IMR-90 (cell line): ENCODE measurements around the gene AOPEP. TPM values are rescaled to one million over a fixed set of nuclear protein-coding genes. Genes with fewer than 3 reads are reported as not detected.

Experiments
- ATAC-seq: fragments of 200-7000 bp; cut with Tn5 transposase; 2 replicates; pipeline ENCODE4 v1.9.1; 2020; ENCODE audit warnings: low read depth, mild to moderate bottlenecking, moderate library complexity
- BruUV-seq: library from RNA; stranded (reverse); fragments of 400-500 nt; replicated peaks from 2 replicates; lab custom pipeline; 2021; lab: Mats Ljungman, UMichigan
- CTCF ChIA-PET: fragments of 300-600 bp; formaldehyde crosslinking; extraction: SDS; loops from one replicate; lab custom pipeline; 2021; ENCODE audit warnings: antibody characterized with exemption; lab: Yijun Ruan, JAX
- POLR2A ChIA-PET: fragments of 300-600 bp; sonication (Branson Sonifier 250); formaldehyde crosslinking; loops from one replicate; lab custom pipeline; 2022; ENCODE audit warnings: antibody characterized with exemption; ENCODE audit not compliant: unreplicated experiment; lab: Charles Lee
- DNase-seq: peaks from one replicate; pipeline ENCODE4 v3.0.0; 2013
- H2AFZ ChIP-seq: replicated peaks from 2 replicates; pipeline ENCODE3; 2013; ENCODE audit warnings: low read length, mild to moderate bottlenecking; ENCODE audit not compliant: poor library complexity
- H2AK5ac ChIP-seq: 2 replicates; pipeline ENCODE4 v1.6.1; 2013; ENCODE audit warnings: low read depth, low read length, inconsistent platforms
- H2AK9ac ChIP-seq: replicated peaks from 2 replicates; pipeline ENCODE3; 2013; ENCODE audit warnings: mild to moderate bottlenecking, low read depth, low read length, moderate library complexity; ENCODE audit not compliant: poor library complexity
- H2BK120ac ChIP-seq: 2 replicates; pipeline ENCODE4 v1.6.1; 2013; ENCODE audit warnings: low read depth, low read length, inconsistent platforms
- H2BK15ac ChIP-seq: 3 replicates; pipeline ENCODE4 v1.6.1; 2013; ENCODE audit warnings: low read depth, low read length, inconsistent platforms
- H2BK20ac ChIP-seq: 2 replicates; pipeline ENCODE4 v1.6.1; 2013; ENCODE audit warnings: low read depth, mild to moderate bottlenecking, inconsistent platforms, low read length, moderate library complexity
- H2BK5ac ChIP-seq: 2 replicates; pipeline ENCODE4 v1.6.1; 2013; ENCODE audit warnings: mild to moderate bottlenecking, low read depth, low read length, inconsistent platforms; ENCODE audit not compliant: poor library complexity, severe bottlenecking
- H3K14ac ChIP-seq: replicated peaks from 2 replicates; pipeline ENCODE4 v1.6.1; 2013; ENCODE audit warnings: low read depth, low read length, inconsistent platforms
- H3K18ac ChIP-seq: 2 replicates; pipeline ENCODE4 v1.6.1; 2013; ENCODE audit warnings: low read depth, low read length, control low read depth
- H3K23ac ChIP-seq: 2 replicates; pipeline ENCODE4 v1.6.1; 2013; ENCODE audit warnings: low read depth, low read length, inconsistent platforms
- H3K27ac ChIP-seq: 2 replicates; pipeline ENCODE4 v1.5.1; 2013; ENCODE audit warnings: mild to moderate bottlenecking, control low read depth, low read length; ENCODE audit not compliant: insufficient read depth
- H3K27me3 ChIP-seq: 2 replicates; pipeline ENCODE4 v1.6.1; 2013; ENCODE audit warnings: low read length; ENCODE audit not compliant: control insufficient read depth, insufficient read depth
- H3K36me3 ChIP-seq: 2 replicates; pipeline ENCODE4 v1.6.1; 2013; ENCODE audit warnings: low read length, mixed read lengths; ENCODE audit not compliant: control insufficient read depth, insufficient read depth
- H3K4ac ChIP-seq: 2 replicates; pipeline ENCODE4 v1.6.1; 2013; ENCODE audit warnings: low read depth, low read length, inconsistent platforms
- H3K4me1 ChIP-seq: 2 replicates; pipeline ENCODE4 v1.6.1; 2013; ENCODE audit warnings: low read length, mixed read lengths; ENCODE audit not compliant: control insufficient read depth, insufficient read depth
- H3K4me2 ChIP-seq: 2 replicates; pipeline ENCODE4 v1.6.1; 2013; ENCODE audit warnings: low read depth, mild to moderate bottlenecking, control low read depth, low read length, moderate library complexity
- H3K4me3 ChIP-seq: 2 replicates; pipeline ENCODE4 v1.5.1; 2013; ENCODE audit warnings: low read depth, mild to moderate bottlenecking, control low read depth, low read length, moderate library complexity; ENCODE audit not compliant: insufficient read depth
- H3K56ac ChIP-seq: 2 replicates; pipeline ENCODE4 v1.6.1; 2013; ENCODE audit warnings: low read length, inconsistent platforms; ENCODE audit not compliant: insufficient read depth; ENCODE audit errors: extremely low read depth
- H3K79me1 ChIP-seq, 2 experiments: 2 replicates each; pipeline ENCODE4 v1.6.1; 2013; ENCODE audit warnings: low read length in 2 of 2, inconsistent platforms in 1 of 2, low read depth in 1 of 2
- H3K9ac ChIP-seq: 2 replicates; pipeline ENCODE4 v1.6.1; 2013; ENCODE audit warnings: low read depth, low read length, control low read depth
- H3K9me1 ChIP-seq: 2 replicates; pipeline ENCODE4 v1.6.1; 2013; ENCODE audit warnings: low read length, inconsistent platforms; ENCODE audit not compliant: insufficient read depth
- H3K9me3 ChIP-seq: 2 replicates; pipeline ENCODE4 v1.6.1; 2013; ENCODE audit warnings: low read length; ENCODE audit not compliant: control insufficient read depth, insufficient read depth
- H4K20me1 ChIP-seq: 2 replicates; pipeline ENCODE4 v1.6.1; 2013; ENCODE audit warnings: low read length, inconsistent platforms; ENCODE audit not compliant: insufficient read depth
- H4K5ac ChIP-seq: 2 replicates; pipeline ENCODE4 v1.6.1; 2013; ENCODE audit warnings: mild to moderate bottlenecking, low read depth, low read length, control low read depth
- H4K8ac ChIP-seq, 2 experiments: 2 replicates each; pipeline ENCODE4 v1.6.1; 2013; ENCODE audit warnings: low read depth in 2 of 2, low read length in 2 of 2, control low read depth in 1 of 2, inconsistent platforms in 1 of 2
- H4K91ac ChIP-seq: 2 replicates; pipeline ENCODE4 v1.6.1; 2013; ENCODE audit warnings: low read depth, low read length, inconsistent platforms; ENCODE audit not compliant: insufficient read depth
- BHLHE40 ChIP-seq: fragments of 150-350 bp; IDR thresholded peaks from 2 replicates; pipeline ENCODE4 v1.6.1; 2016; ENCODE audit warnings: mild to moderate bottlenecking, low read depth, low read length
- CEBPB ChIP-seq: IDR thresholded peaks from 2 replicates; pipeline ENCODE4 v1.6.1; 2012; ENCODE audit warnings: low read depth, low read length, improper control_type of control experiment
- CHD1 ChIP-seq: IDR thresholded peaks from 2 replicates; pipeline ENCODE4 v1.6.1; 2012; ENCODE audit warnings: low read depth, low read length, improper control_type of control experiment
- FOS ChIP-seq: fragments of 150-350 bp; IDR thresholded peaks from 2 replicates; pipeline ENCODE4 v1.6.1; 2016; ENCODE audit warnings: low read depth, low read length
- MAFK ChIP-seq: IDR thresholded peaks from 2 replicates; pipeline ENCODE4 v1.6.1; 2012; ENCODE audit warnings: low read depth, low read length, improper control_type of control experiment
- MAZ ChIP-seq: IDR thresholded peaks from 2 replicates; pipeline ENCODE4 v1.6.1; 2012; ENCODE audit warnings: low read depth, mild to moderate bottlenecking, low read length, improper control_type of control experiment, moderate library complexity, borderline replicate concordance
- NFE2L2 ChIP-seq: fragments of 150-350 bp; IDR thresholded peaks from 2 replicates; pipeline ENCODE4 v1.6.1; 2016; ENCODE audit warnings: low read depth, mild to moderate bottlenecking, low read length
- POLR2A ChIP-seq: IDR thresholded peaks from 2 replicates; pipeline ENCODE4 v1.6.1; 2012; ENCODE audit warnings: mild to moderate bottlenecking, low read depth, low read length
- RAD21 ChIP-seq: IDR thresholded peaks from 2 replicates; pipeline ENCODE4 v1.6.1; 2012; ENCODE audit warnings: low read length, improper control_type of control experiment
- RCOR1 ChIP-seq: IDR thresholded peaks from 2 replicates; pipeline ENCODE4 v1.6.1; 2012; ENCODE audit warnings: mild to moderate bottlenecking, low read length, improper control_type of control experiment; ENCODE audit not compliant: insufficient replicate concordance
- SMC3 ChIP-seq: fragments of 150-350 bp; IDR thresholded peaks from 2 replicates; pipeline ENCODE4 v1.6.1; 2016; ENCODE audit warnings: low read depth, mild to moderate bottlenecking, antibody characterized with exemption, low read length, moderate library complexity
- WGBS, 2 experiments: methylation state at CpG; one replicate each; pipeline versions ENCODE4 v1.1.5 to v1.1.7; 2013; ENCODE audit warnings: missing lambda C conversion rate in 2 of 2; ENCODE audit not compliant: insufficient read length in 1 of 2; ENCODE audit errors: extremely low coverage in 2 of 2; 5-methylcytosine and 5-hydroxymethylcytosine counted together
- dilution Hi-C: fragments of 300-500 bp; cut with HindIII; formaldehyde crosslinking; loops from one replicate; pipeline ENCODE4 v1.14.3; 2018; ENCODE audit warnings: low sequenced_read_pairs; ENCODE audit not compliant: unreplicated experiment
- in situ Hi-C: fragments of 300-500 bp; cut with MboI; formaldehyde crosslinking; loops from 3 replicates; pipeline ENCODE4 v1.14.3; 2019; ENCODE audit warnings: low sequenced_read_pairs, inconsistent platforms, mixed read lengths
- intact Hi-C: fragments of 100-400 bp; cut with micrococcal nuclease; formaldehyde crosslinking; loops from 2 replicates; pipeline ENCODE4 v1.10.0; 2022
- polyA plus RNA-seq, 3 experiments: library from polyadenylated mRNA; depleted of rRNA; stranded (reverse); fragments of >200 nt; gene quantifications; 2 replicates each; pipeline ENCODE4 v1.2.3, GENCODE V29; 2012; ENCODE audit warnings: low replicate concordance in 1 of 3
- total RNA-seq: library from RNA; depleted of rRNA; stranded (reverse); fragments of >200 nt; gene quantifications from 2 replicates; pipeline ENCODE4 v1.2.3, GENCODE V29; 2012
- TF ChIP-seq, protein P1 (sequence below): fragments of 150-350 bp; IDR thresholded peaks from 2 replicates; pipeline ENCODE4 v1.6.1; 2017; ENCODE audit warnings: mild to moderate bottlenecking, antibody characterized with exemption, low read length, low read depth
- TF ChIP-seq, protein P2 (sequence below): conservative IDR thresholded peaks from 2 replicates; pipeline ENCODE4 v1.5.1; 2012; ENCODE audit warnings: mild to moderate bottlenecking, low read depth, low read length, improper control_type of control experiment
- TF ChIP-seq, protein P3 (sequence below): fragments of 150-350 bp; IDR thresholded peaks from 2 replicates; pipeline ENCODE4 v1.6.1; 2016; ENCODE audit warnings: low read depth, mild to moderate bottlenecking, low read length, moderate library complexity, borderline replicate concordance

Gene AOPEP
- total and polyA plus RNA-seq, 2 of the 4 experiments (the other 2 are of a cell fraction) = 34.9 to 38.7 TPM

DNA sequence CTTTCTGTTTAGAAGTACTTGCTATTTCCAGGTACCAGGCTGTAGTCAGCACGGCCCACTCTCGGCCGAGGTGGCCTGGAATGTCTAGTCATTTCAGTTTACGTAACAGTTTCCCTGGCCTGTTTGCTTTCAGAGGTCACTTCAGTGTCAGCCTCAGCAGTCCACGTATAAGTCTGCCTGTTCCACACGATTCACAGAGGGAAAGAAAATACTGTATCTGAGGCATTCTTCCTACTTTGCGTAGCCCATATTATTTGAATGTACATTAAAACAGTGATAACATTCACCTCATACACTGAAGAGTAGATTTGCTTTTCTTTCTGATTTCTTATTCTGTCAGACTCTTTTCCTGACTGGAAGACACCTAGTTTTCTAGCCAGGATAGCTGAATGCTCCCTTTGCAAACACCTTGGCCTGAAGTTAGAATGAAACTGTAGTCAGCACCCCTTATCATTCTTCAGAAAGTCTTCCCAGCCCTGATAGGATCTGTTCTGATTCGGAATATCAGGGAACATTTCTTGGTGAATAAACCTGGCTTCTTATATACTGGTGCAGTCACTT is 140.9 kb downstream of the AOPEP start:
- Histone ChIP-seq H4K5ac (peak overlapping the region; percentile 22), H3K27me3 (no peaks in the 10 kb centered on the region), H2BK20ac (peak overlapping the region; percentile 95), H3K23ac (peak overlapping the region; percentile 55), H3K56ac (peak overlapping the region; percentile 93), H3K4ac (peak overlapping the region; percentile 91), H3K4me2 (peak overlapping the region; percentile 66), H4K8ac (peak overlapping the region; percentile 50 to 73), H3K4me1 (peaks cover 19% of the 10 kb centered on the region), H4K91ac (peak overlapping the region; percentile 73), H3K9ac (peak overlapping the region; percentile 46), H2BK15ac (peak overlapping the region; percentile 55), H4K20me1 (no peaks in the 10 kb centered on the region), H3K27ac (peak overlapping the region; percentile 59), H3K9me1 (peaks cover 12% of the 10 kb centered on the region), H3K14ac (peak overlapping the region; percentile 83), H3K9me3 (no peaks in the 10 kb centered on the region), H3K4me3 (no peak overlapping the region), H2BK5ac (peak overlapping the region; percentile 96), H3K79me1 (peaks cover 13 to 34% of the 10 kb centered on the region in 2 experiments), H2BK120ac (peak overlapping the region; percentile 89), H2AFZ (peak overlapping the region; percentile 2), H3K18ac (peak overlapping the region; percentile 82), H2AK5ac (peak overlapping the region; percentile 62; the same call in 1 of the 2 replicates), H3K36me3 (no peaks in the 10 kb centered on the region), H2AK9ac (no peak overlapping the region)
- ChIA-PET CTCF (interaction anchor here (1.6 kb wide), 1 partner anchor 84 kb away, joined by 4 read pairs; no protein-coding TSS in a partner anchor), POLR2A (interaction anchor here (0.6 to 1.0 kb wide), 3 partner anchors 18 to 37 kb away, joined by 3 to 5 read pairs (median 4); no protein-coding TSS in a partner anchor)
- intact Hi-C loops (loop anchor here (2.0 to 5.0 kb wide), 3 partner anchors 35 to 139 kb away; no protein-coding TSS in a partner anchor), in situ Hi-C loops (no loop called here), dilution Hi-C loops (no loop called here)
- WGBS, 2 experiments = 0% methylated on average over 1 of the region's 8 CpGs; no CpG with 5 or more reads in 1 of the 2 experiments
- BruUV-seq = no TSS peak
- DNase-seq (peak; percentile 91), ATAC-seq (peak; percentile 49)
- TF ChIP-seq BHLHE40 (peak; percentile 54; the same call in 1 of the 2 replicates), POLR2A (peak; percentile 25; the same call in 1 of the 2 replicates), CEBPB (peak; percentile 80), NFE2L2 (peak; percentile 76), MAZ (0 out of 2 replicates have a peak, but pooled peaks have one; percentile 21), RAD21 (peak; percentile 19), FOS (peak; percentile 52; the same call in 1 of the 2 replicates), CHD1 (no peak), MAFK (peak; percentile 48; the same call in 1 of the 2 replicates), RCOR1 (no peak), SMC3 (peak; percentile 11; the same call in 1 of the 2 replicates)
- TF ChIP-seq, protein P1, sequence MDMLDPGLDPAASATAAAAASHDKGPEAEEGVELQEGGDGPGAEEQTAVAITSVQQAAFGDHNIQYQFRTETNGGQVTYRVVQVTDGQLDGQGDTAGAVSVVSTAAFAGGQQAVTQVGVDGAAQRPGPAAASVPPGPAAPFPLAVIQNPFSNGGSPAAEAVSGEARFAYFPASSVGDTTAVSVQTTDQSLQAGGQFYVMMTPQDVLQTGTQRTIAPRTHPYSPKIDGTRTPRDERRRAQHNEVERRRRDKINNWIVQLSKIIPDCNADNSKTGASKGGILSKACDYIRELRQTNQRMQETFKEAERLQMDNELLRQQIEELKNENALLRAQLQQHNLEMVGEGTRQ = no peak
- TF ChIP-seq, protein P2, sequence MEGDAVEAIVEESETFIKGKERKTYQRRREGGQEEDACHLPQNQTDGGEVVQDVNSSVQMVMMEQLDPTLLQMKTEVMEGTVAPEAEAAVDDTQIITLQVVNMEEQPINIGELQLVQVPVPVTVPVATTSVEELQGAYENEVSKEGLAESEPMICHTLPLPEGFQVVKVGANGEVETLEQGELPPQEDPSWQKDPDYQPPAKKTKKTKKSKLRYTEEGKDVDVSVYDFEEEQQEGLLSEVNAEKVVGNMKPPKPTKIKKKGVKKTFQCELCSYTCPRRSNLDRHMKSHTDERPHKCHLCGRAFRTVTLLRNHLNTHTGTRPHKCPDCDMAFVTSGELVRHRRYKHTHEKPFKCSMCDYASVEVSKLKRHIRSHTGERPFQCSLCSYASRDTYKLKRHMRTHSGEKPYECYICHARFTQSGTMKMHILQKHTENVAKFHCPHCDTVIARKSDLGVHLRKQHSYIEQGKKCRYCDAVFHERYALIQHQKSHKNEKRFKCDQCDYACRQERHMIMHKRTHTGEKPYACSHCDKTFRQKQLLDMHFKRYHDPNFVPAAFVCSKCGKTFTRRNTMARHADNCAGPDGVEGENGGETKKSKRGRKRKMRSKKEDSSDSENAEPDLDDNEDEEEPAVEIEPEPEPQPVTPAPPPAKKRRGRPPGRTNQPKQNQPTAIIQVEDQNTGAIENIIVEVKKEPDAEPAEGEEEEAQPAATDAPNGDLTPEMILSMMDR = no peak
- TF ChIP-seq, protein P3, sequence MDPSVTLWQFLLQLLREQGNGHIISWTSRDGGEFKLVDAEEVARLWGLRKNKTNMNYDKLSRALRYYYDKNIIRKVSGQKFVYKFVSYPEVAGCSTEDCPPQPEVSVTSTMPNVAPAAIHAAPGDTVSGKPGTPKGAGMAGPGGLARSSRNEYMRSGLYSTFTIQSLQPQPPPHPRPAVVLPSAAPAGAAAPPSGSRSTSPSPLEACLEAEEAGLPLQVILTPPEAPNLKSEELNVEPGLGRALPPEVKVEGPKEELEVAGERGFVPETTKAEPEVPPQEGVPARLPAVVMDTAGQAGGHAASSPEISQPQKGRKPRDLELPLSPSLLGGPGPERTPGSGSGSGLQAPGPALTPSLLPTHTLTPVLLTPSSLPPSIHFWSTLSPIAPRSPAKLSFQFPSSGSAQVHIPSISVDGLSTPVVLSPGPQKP = no peak
